Activated CD8-positive, alpha-beta memory T cell treated with anti-CD3 and anti-CD28 coated beads, Interleukin-2, amount 50 U/mL, for 1 hour (primary cell): ENCODE measurements around the gene ARHGAP33.
"Not testable (repeated sequence)": the region's sequence is repeated elsewhere in the genome, so short reads cannot be mapped to it uniquely, and the experiment has no call there.

Experiments used
- DNase-seq: peaks from one replicate; pipeline ENCODE4 v3.0.0-alpha.2; 2020; ENCODE audit errors: extremely low read depth

ARHGAP33 gene

DNA sequence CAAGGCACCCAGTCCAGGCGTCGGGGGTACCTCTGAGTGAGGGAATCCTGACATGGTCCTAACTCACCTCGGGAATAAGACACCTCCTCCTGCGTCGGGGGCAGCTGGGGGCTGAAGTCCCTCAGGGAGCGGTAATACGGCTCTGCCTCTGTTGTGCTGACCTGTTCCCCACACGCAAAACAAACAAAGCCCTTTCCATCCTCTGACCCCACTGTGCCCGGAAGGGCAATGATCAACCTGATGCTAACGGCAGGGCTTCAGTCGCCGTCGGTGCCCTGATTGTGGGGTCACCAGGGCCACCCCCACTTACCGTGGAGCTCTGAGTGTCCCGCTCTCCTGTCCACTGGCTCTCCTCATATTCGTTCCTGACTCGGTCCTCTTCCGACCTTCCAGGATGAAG lies 55.6 kb downstream of the ARHGAP33 start:
- DNase-seq = no peak

DNA sequence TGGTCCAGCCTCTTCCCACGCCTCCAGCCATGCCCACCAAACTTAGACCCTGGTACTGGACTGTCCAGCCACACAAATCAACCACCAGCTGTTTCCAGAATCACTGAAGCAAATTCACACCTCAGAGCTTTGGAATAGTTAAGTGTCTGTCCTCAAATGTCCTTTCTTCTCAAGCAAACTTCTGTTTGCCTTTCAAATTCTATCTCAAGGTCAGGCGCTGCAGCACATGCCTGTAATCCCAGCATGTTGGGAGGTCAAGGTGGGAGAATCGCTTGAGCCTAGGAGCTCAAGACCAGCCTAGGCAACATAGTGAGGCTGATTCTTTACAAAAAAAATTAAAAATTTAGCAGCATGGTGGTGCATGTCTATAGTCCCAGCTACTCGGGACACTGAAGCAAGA lies 56.7 kb downstream of the ARHGAP33 start:
- DNase-seq = no peak

GRCh38 chr19:35833972-35834371 lies 58.6 kb downstream of the ARHGAP33 start:
- DNase-seq = no peak

DNA sequence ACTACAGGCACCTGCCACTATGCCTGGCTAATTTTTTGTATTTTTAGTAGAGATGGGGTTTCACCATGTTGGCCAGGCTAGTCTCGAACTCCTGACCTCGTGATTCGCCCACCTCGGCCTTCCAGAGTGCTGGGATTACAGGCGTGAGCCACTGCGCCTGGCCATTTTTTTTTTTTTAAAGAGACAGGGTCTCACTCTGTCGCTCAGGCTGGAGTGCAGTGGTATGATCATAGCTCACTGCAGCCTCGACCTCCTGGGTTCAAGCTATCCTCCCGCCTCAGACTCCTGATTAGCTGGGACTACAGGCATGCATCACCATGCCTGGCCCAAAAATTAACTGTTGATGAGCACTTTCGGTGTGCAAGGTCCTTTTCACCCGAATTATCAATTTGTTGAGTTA lies 60.7 kb downstream of the ARHGAP33 start:
- not testable (repeated sequence) for DNase-seq
